ENCODE measurements around the gene UFSP1. TPM values are rescaled to one million over a fixed set of nuclear protein-coding genes. Genes with fewer than 3 reads are reported as not detected.

UFSP1 gene
- total RNA-seq, 1 donor from 2014 or later: 1.6 TPM

DNA sequence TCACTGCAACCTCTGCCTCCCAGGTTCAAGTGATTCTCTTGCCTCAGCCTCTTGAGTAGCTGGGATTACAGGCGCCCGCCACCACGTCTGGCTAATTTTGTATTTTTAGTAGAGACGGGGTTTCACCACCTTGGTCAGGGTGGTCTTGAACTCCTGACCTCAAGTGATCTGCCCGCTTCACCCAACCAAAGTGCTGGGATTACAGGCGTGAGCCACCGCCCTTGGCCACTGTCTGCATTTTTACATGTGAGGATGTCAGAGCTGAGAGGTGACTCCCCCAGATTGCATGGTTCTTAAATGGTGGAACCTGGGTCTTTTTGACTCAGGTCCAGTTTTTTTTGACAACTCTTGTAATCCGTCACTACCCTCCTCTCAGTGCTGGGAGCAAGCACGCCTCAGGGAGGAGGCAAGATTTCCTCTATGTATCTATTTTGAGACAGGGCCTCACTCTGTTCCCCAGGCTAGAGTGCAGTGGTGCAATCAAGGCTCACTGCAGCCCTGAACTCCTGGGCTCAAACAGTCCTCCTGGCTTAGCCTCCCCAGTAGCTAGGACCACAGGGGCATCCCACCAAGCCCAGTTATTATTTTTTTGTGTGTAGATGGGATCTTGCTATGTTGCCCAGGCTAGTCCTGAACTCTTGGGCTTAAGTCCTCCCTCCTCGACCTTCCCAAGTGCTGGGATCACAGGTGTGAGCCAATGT, 15.8 kb downstream of the UFSP1 start:
- Histone ChIP-seq H3K27me3 (ENCODE audit: control insufficient read depth, insufficient read depth, low read length) (no peaks in the 10 kb centered on the region), H3K36me3 (ENCODE audit: control insufficient read depth, insufficient read depth, low read length) (peaks cover 7% of the 10 kb centered on the region), H3K4me3 (ENCODE audit: low read depth, low read length) (no peak overlapping the region)
- TF ChIP-seq CTCF (IDR thresholded peaks at IDR 0.05; ENCODE audit: insufficient read depth, low read length, poor library complexity, severe bottlenecking): no peak
- DNase-seq (ENCODE audit: low read depth): no peak

DNA sequence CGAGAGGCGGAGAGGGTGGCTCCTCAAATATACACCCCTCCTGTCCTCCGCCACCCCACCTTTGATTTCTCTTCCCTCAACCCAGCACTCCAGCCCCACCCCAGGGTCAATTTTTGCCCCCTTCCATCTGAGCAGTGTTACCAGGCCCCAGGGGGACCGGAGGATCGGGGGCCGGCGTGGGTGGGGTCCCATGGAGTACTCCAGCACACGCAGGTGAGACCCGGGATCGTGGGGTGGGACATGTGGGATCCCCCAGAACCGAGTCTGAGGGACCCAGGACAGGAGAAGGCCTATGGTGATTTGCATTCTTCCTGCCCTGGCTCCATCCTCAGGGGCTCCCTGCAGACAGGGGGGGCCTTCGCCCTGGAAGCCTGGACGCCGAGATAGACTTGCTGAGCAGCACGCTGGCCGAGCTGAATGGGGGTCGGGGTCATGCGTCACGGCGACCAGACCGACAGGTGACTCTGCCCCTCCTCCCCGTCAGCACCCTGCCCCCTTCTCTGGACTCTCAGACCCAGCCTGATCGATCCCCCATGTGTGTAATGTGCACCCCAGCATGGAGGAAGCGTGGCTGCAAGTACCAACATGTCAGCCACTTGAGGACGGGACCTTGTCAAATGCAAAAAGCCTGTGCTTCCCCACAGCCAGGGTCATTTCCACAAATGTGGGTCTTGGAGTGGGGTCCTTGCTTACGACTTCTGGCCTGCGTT, 21.6 kb downstream of the UFSP1 start:
- no peak for TF ChIP-seq CTCF (IDR thresholded peaks at IDR 0.05; ENCODE audit: insufficient read depth, low read length, poor library complexity, severe bottlenecking)
- DNase-seq (ENCODE audit: low read depth): no peak
- peak overlapping the region; percentile 83 for H3K4me3 ChIP-seq (ENCODE audit: low read depth, low read length)
- H3K36me3 ChIP-seq (ENCODE audit: control insufficient read depth, insufficient read depth, low read length): peaks cover 7% of the 10 kb centered on the region
- no peaks in the 10 kb centered on the region for H3K27me3 ChIP-seq (ENCODE audit: control insufficient read depth, insufficient read depth, low read length)

DNA sequence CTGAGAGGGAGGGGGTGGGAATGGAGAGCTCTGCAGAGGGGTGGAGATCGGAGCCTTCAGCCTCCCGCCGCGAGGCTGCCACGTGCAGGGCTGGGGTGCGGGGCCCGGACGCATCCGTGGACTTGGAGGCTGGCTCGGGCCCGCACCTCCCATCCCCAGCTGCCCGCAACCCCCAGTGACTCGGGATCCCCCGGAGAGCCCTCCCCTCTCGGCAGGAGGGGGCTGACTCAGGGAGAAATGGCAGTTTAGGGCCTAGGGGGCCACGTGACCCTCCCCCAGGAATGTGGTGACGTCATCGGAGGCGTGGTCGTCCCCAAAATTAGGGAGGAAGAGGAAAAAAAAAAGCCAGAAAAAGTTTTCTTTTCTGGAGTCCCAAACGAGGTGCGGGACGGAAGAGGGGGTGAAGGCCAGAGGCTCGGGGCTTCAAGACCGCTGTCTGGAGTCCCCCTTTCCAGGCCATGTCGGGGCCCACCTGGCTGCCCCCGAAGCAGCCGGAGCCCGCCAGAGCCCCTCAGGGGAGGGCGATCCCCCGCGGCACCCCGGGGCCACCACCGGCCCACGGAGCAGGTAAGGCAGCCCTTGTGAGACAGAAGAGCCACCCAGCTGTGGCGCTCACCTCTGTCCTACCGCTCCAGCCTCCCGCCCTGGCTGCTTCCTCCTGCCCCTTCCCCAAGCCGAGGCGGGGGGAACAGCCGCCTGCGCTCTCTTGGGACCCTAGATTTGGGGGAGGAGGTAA, 22.3 kb downstream of the UFSP1 start, which contains the start of gene TRIP6:
Gene TRIP6, plus strand, starts transcription at position 348 of the 736 bp plus-strand sequence. Its CDS starts 111 bp downstream, at position 459.
- no peak for DNase-seq (ENCODE audit: low read depth)
- TF ChIP-seq CTCF (IDR thresholded peaks at IDR 0.05; ENCODE audit: insufficient read depth, low read length, poor library complexity, severe bottlenecking): no peak
- peaks cover 4% of the 10 kb centered on the region for H3K36me3 ChIP-seq (ENCODE audit: control insufficient read depth, insufficient read depth, low read length)
- H3K27me3 ChIP-seq (ENCODE audit: control insufficient read depth, insufficient read depth, low read length): no peaks in the 10 kb centered on the region
- H3K4me3 ChIP-seq (ENCODE audit: low read depth, low read length): peak within 1 kb of the TSS; percentile 83

DNA sequence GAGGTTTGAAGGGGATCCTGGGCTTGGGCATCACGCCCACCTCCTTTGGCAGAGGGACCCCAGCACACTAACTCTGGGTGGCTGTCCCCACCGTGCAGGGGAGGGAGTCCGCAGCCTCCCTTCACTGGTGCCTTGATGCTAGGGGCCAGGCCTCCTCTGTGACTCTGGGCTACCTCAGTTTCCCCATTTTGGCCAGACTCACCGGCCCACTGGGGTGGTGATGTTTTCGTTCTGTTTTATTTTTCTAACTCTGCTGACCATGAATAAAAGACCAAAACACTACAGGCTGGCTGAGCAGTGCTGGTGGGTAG, 22.8 kb downstream of the UFSP1 start:
- no peaks in the 10 kb centered on the region for H3K27me3 ChIP-seq (ENCODE audit: control insufficient read depth, insufficient read depth, low read length)
- peak overlapping the region; percentile 83 for H3K4me3 ChIP-seq (ENCODE audit: low read depth, low read length)
- peaks cover 3% of the 10 kb centered on the region for H3K36me3 ChIP-seq (ENCODE audit: control insufficient read depth, insufficient read depth, low read length)
- TF ChIP-seq CTCF (IDR thresholded peaks at IDR 0.05; ENCODE audit: insufficient read depth, low read length, poor library complexity, severe bottlenecking): no peak
- no peak for DNase-seq (ENCODE audit: low read depth)

GRCh38 chr7:100865938-100866728, 23.4 kb downstream of the UFSP1 start:
- TF ChIP-seq CTCF (IDR thresholded peaks at IDR 0.05; ENCODE audit: insufficient read depth, low read length, poor library complexity, severe bottlenecking): no peak
- Histone ChIP-seq H3K27me3 (ENCODE audit: control insufficient read depth, insufficient read depth, low read length) (no peaks in the 10 kb centered on the region), H3K36me3 (ENCODE audit: control insufficient read depth, insufficient read depth, low read length) (peaks cover 1% of the 10 kb centered on the region), H3K4me3 (ENCODE audit: low read depth, low read length) (no peak overlapping the region)
- no peak for DNase-seq (ENCODE audit: low read depth)

All from kidney epithelial cell (primary cell).